Chondrocyte (in vitro differentiated cells): Measurements from ENCODE around the gene SLC39A9. TPM values are rescaled to one million over a fixed set of nuclear protein-coding genes. Genes with fewer than 3 reads are reported as not detected.

ENCODE experiments used
- DNase-seq: peaks from one replicate; pipeline ENCODE4 v3.0.0; 2021; ENCODE audit warnings: mixed read lengths, low spot score
- H3K27ac Mint-ChIP-seq: one replicate; pipeline ENCODE4 v1.8.0; 2021; ENCODE audit warnings: mild to moderate bottlenecking, moderate library complexity, mixed read lengths; ENCODE audit not compliant: unreplicated experiment
- H3K27me3 Mint-ChIP-seq: 2 replicates; pipeline ENCODE4 v1.8.0; 2021; ENCODE audit warnings: low read depth, mixed read lengths
- H3K36me3 Mint-ChIP-seq: 2 replicates; pipeline ENCODE4 v1.8.0; 2021; ENCODE audit warnings: low read depth, mixed read lengths
- H3K4me1 Mint-ChIP-seq: 2 replicates; pipeline ENCODE4 v1.8.0; 2021; ENCODE audit warnings: low read depth, mild to moderate bottlenecking, mixed read lengths
- H3K4me3 Mint-ChIP-seq: one replicate; pipeline ENCODE4 v1.8.0; 2021; ENCODE audit warnings: mild to moderate bottlenecking, moderate library complexity, mixed read lengths; ENCODE audit not compliant: unreplicated experiment
- H3K9me3 Mint-ChIP-seq: 2 replicates; pipeline ENCODE4 v1.8.0; 2021; ENCODE audit warnings: low read depth, mixed read lengths
- CTCF ChIP-seq: fragments of 200-600 bp; sonication (generic); IDR thresholded peaks from 2 replicates; pipeline ENCODE4 v1.5.0; 2021; ENCODE audit warnings: antibody characterized with exemption, mild to moderate bottlenecking, moderate library complexity
- total RNA-seq: library from RNA; stranded (reverse); gene quantifications from 3 replicates; pipeline ENCODE4 v1.2.1, GENCODE V29; 2021

Gene SLC39A9
- total RNA-seq, 1 donor from 2014 or later: 78.9 TPM

- no peak for DNase-seq
- no peaks in the 10 kb centered on the region for H3K27me3 Mint-ChIP-seq
- H3K4me3 Mint-ChIP-seq: no peak overlapping the region
- peak overlapping the region; percentile 69 for H3K27ac Mint-ChIP-seq
- no peak for TF ChIP-seq CTCF
- H3K36me3 Mint-ChIP-seq: peaks cover 5% of the 10 kb centered on the region
- peaks cover 16% of the 10 kb centered on the region for H3K4me1 Mint-ChIP-seq
- no peaks in the 10 kb centered on the region for H3K9me3 Mint-ChIP-seq
Measured at GRCh38 chr14:69464379-69464778, 65.9 kb downstream of the SLC39A9 start.

GRCh38 chr14:69464829-69465228 lies 66.3 kb downstream of the SLC39A9 start:
- H3K27ac Mint-ChIP-seq: peak overlapping the region; percentile 69
- no peaks in the 10 kb centered on the region for H3K9me3 Mint-ChIP-seq
- H3K36me3 Mint-ChIP-seq: peaks cover 5% of the 10 kb centered on the region
- H3K27me3 Mint-ChIP-seq: no peaks in the 10 kb centered on the region
- no peak for DNase-seq
- peaks cover 16% of the 10 kb centered on the region for H3K4me1 Mint-ChIP-seq
- no peak for TF ChIP-seq CTCF
- H3K4me3 Mint-ChIP-seq: no peak overlapping the region

- no peak for DNase-seq
- Mint-ChIP-seq H3K27ac (no peak overlapping the region), H3K36me3 (peaks cover 2% of the 10 kb centered on the region), H3K4me1 (peaks cover 15% of the 10 kb centered on the region), H3K9me3 (no peaks in the 10 kb centered on the region), H3K27me3 (no peaks in the 10 kb centered on the region), H3K4me3 (no peak overlapping the region)
- no peak for TF ChIP-seq CTCF
Measured at GRCh38 chr14:69468949-69469348, 70.5 kb downstream of the SLC39A9 start.

GRCh38 chr14:69471436-69471835 lies 72.9 kb downstream of the SLC39A9 start:
- Mint-ChIP-seq H3K27me3 (no peaks in the 10 kb centered on the region), H3K4me1 (no peaks in the 10 kb centered on the region), H3K36me3 (peaks cover 2% of the 10 kb centered on the region), H3K4me3 (no peak overlapping the region), H3K9me3 (no peaks in the 10 kb centered on the region), H3K27ac (no peak overlapping the region)
- DNase-seq: no peak
- no peak for TF ChIP-seq CTCF

- H3K4me1 Mint-ChIP-seq: no peaks in the 10 kb centered on the region
- no peak for TF ChIP-seq CTCF
- H3K27me3 Mint-ChIP-seq: no peaks in the 10 kb centered on the region
- H3K36me3 Mint-ChIP-seq: peaks cover 2% of the 10 kb centered on the region
- H3K9me3 Mint-ChIP-seq: no peaks in the 10 kb centered on the region
- no peak overlapping the region for H3K4me3 Mint-ChIP-seq
- DNase-seq: no peak
- H3K27ac Mint-ChIP-seq: no peak overlapping the region
Measured at GRCh38 chr14:69471916-69472315, 73.4 kb downstream of the SLC39A9 start.
